GM12878 (cell line): ENCODE results near the gene CCDC198. TPM values are rescaled to one million over a fixed set of nuclear protein-coding genes. Genes with fewer than 3 reads are reported as not detected.

Experiments used
- ATAC-seq: fragments of 200-7000 bp; cut with Tn5 transposase; 3 replicates; pipeline ENCODE4 v1.9.1; 2020; ENCODE audit warnings: mild to moderate bottlenecking, moderate library complexity
- BruUV-seq: library from RNA; stranded (reverse); fragments of 400-500 nt; replicated peaks from 2 replicates; lab custom pipeline; 2021; lab: Mats Ljungman, UMichigan
- CTCF ChIA-PET: fragments of 300-600 bp; sonication (Branson Sonifier 250); formaldehyde crosslinking; extraction: SDS; loops from one replicate; lab custom pipeline; 2021; ENCODE audit warnings: inconsistent platforms; lab: Yijun Ruan, JAX
- POLR2A ChIA-PET: fragments of 350-600 bp; formaldehyde crosslinking; extraction: SDS; loops from one replicate; lab custom pipeline; 2021; ENCODE audit warnings: inconsistent platforms; lab: Charles Lee
- RAD21 ChIA-PET: fragments of 300-600 bp; sonication (Branson Sonifier 250); formaldehyde crosslinking; loops from one replicate; lab custom pipeline; 2023; ENCODE audit warnings: antibody characterized with exemption; ENCODE audit not compliant: unreplicated experiment; lab: Charles Lee
- SMC1A ChIA-PET: fragments of 300-600 bp; sonication (Branson Sonifier 250); formaldehyde crosslinking; loops from one replicate; lab custom pipeline; 2023; ENCODE audit not compliant: unreplicated experiment, uncharacterized antibody; lab: Charles Lee
- DNase-seq: peaks from one replicate; pipeline ENCODE4 v3.0.0-alpha.2; 2011; ENCODE audit warnings: low read depth, low spot score
- FAIRE-seq: peaks from 3 replicates; lab custom pipeline; 2011; peaks lifted over from hg19 to GRCh38; lab: Jason Lieb, UNC
- H2AFZ ChIP-seq: 2 replicates; pipeline ENCODE4 v1.6.0; 2011; ENCODE audit warnings: low read depth, low read length, control low read depth; ENCODE audit not compliant: control insufficient read depth
- H3K27ac ChIP-seq: 2 replicates; pipeline ENCODE4 v1.5.1; 2011; ENCODE audit warnings: control low read depth; ENCODE audit not compliant: control insufficient read depth, insufficient read depth
- H3K27me3 ChIP-seq, 2 experiments: replicated peaks in 1 of 2; 2 replicates each; pipeline versions ENCODE4 v1.6.0 to v1.6.1; 2011; ENCODE audit warnings: low read length in 1 of 2; ENCODE audit not compliant: control insufficient read depth in 2 of 2, insufficient read depth in 2 of 2
- H3K36me3 ChIP-seq, 2 experiments: 2 replicates each; pipeline ENCODE4 v1.5.1; 2011; ENCODE audit warnings: low read length in 1 of 2; ENCODE audit not compliant: control insufficient read depth in 2 of 2, insufficient read depth in 2 of 2
- H3K4me1 ChIP-seq: 2 replicates; pipeline ENCODE4 v1.6.1; 2011; ENCODE audit warnings: mild to moderate bottlenecking, low read length, moderate library complexity, mixed read lengths; ENCODE audit not compliant: control insufficient read depth, insufficient read depth
- H3K4me2 ChIP-seq: 2 replicates; pipeline ENCODE4 v1.6.0; 2011; ENCODE audit warnings: control low read depth; ENCODE audit not compliant: control insufficient read depth, insufficient read depth
- H3K4me3 ChIP-seq: fragments of 200-600 bp; sonication (generic); 2 replicates; pipeline ENCODE4 v1.5.1; 2016
- H3K79me2 ChIP-seq: 2 replicates; pipeline ENCODE4 v1.6.0; 2011; ENCODE audit warnings: low read length; ENCODE audit not compliant: control insufficient read depth, insufficient read depth
- H3K9ac ChIP-seq: 2 replicates; pipeline ENCODE4 v1.8.0; 2011; ENCODE audit warnings: low read length, control low read depth, mixed read lengths; ENCODE audit not compliant: control insufficient read depth, insufficient read depth
- H3K9me3 ChIP-seq: replicated peaks from 3 replicates; pipeline ENCODE4 v1.5.1; 2011; ENCODE audit warnings: mild to moderate bottlenecking, low read length; ENCODE audit not compliant: control insufficient read depth, insufficient read depth
- H4K20me1 ChIP-seq: 2 replicates; pipeline ENCODE4 v1.6.0; 2011; ENCODE audit not compliant: control insufficient read depth, insufficient read depth
- SIN3A ChIP-seq: IDR thresholded peaks from 2 replicates; pipeline ENCODE4 v1.6.1; 2012; ENCODE audit warnings: low read depth, low read length, improper control_type of control experiment
- SP1 ChIP-seq: IDR thresholded peaks from one replicate; pipeline ENCODE4 v1.6.1; 2011; ENCODE audit warnings: low read depth, low read length
- ZBTB33 ChIP-seq: fragments of 450-650 bp; IDR thresholded peaks from 2 replicates; pipeline ENCODE4 v1.6.1; 2017; ENCODE audit warnings: mild to moderate bottlenecking
- WGBS: methylation state at CpG from one replicate; pipeline ENCODE4 v1.1.6; 2016; ENCODE audit warnings: low lambda C conversion rate; ENCODE audit not compliant: insufficient replicate concordance, insufficient coverage; ENCODE audit errors: missing lambda C conversion rate; 5-methylcytosine and 5-hydroxymethylcytosine counted together
- in situ Hi-C: fragments of 300-500 bp; cut with MboI; formaldehyde crosslinking; loops from 9 replicates; pipeline ENCODE4 v1.14.3; 2018; ENCODE audit warnings: mixed read lengths
- intact Hi-C: fragments of 100-400 bp; cut with micrococcal nuclease; formaldehyde crosslinking; loops from one replicate; pipeline ENCODE4 v1.14.2; 2022; ENCODE audit not compliant: unreplicated experiment
- polyA plus RNA-seq, 11 experiments: library from polyadenylated mRNA; depleted of rRNA in 4 of 11; unstranded in 6 of 11; stranded (reverse) in 5 of 11; fragments of >200 nt; fragmentation: Nextera tagmentation in 4 of 11; fragmentation: Illumina TruSeq in 1 of 11; extraction: Ambion mirVana in 4 of 11; extraction: Trizol in 1 of 11; gene quantifications; 1 replicate in 1 of 11; 2 replicates in 10 of 11; pipeline versions ENCODE4 v1.2.1 to v1.2.3, GENCODE V29; 2011 to 2016; ENCODE audit warnings: inconsistent platforms in 2 of 11, missing spikeins in 2 of 11, low read depth in 1 of 11
- total RNA-seq, 4 experiments: library from RNA; depleted of rRNA in 3 of 4; stranded (reverse); fragments of >200 nt in 3 of 4; fragmentation: Illumina TruSeq in 1 of 4; extraction: Trizol in 1 of 4; gene quantifications; 2 replicates each; pipeline versions ENCODE4 v1.2.1 to v1.2.3, GENCODE V29; 2013 to 2021
- TF ChIP-seq, protein P1 (sequence below): IDR thresholded peaks from 2 replicates; pipeline ENCODE4 v1.6.1; 2012; ENCODE audit warnings: improper control_type of control experiment, low read depth, low read length; ENCODE audit not compliant: insufficient replicate concordance

CCDC198 gene
- total and polyA plus RNA-seq, 10 of the 15 experiments (the other 5 are each of a cell fraction or from before 2014, with no cell fraction given), result 1.3 to 12.5 (median 2.3) TPM

DNA sequence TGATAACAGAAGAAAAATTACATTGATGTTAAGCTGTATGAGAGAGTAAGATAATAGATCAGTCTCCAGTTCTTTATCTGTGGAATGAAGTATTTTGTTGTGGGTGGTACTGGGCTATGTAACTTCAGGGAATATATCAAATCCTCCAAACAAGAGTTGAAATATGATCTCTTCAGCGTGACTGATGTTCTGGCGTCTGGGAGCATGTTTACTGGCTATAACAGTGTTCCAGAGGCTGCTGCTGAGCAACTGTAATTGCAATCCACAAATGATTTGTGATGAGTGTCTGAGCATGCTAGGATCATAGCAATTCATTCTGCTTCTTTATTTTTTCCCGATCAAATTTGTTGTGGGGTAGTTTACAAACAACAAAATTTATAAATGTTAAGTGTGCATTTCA is 18.6 kb upstream of the CCDC198 start (continued):
- TF ChIP-seq, protein P1, sequence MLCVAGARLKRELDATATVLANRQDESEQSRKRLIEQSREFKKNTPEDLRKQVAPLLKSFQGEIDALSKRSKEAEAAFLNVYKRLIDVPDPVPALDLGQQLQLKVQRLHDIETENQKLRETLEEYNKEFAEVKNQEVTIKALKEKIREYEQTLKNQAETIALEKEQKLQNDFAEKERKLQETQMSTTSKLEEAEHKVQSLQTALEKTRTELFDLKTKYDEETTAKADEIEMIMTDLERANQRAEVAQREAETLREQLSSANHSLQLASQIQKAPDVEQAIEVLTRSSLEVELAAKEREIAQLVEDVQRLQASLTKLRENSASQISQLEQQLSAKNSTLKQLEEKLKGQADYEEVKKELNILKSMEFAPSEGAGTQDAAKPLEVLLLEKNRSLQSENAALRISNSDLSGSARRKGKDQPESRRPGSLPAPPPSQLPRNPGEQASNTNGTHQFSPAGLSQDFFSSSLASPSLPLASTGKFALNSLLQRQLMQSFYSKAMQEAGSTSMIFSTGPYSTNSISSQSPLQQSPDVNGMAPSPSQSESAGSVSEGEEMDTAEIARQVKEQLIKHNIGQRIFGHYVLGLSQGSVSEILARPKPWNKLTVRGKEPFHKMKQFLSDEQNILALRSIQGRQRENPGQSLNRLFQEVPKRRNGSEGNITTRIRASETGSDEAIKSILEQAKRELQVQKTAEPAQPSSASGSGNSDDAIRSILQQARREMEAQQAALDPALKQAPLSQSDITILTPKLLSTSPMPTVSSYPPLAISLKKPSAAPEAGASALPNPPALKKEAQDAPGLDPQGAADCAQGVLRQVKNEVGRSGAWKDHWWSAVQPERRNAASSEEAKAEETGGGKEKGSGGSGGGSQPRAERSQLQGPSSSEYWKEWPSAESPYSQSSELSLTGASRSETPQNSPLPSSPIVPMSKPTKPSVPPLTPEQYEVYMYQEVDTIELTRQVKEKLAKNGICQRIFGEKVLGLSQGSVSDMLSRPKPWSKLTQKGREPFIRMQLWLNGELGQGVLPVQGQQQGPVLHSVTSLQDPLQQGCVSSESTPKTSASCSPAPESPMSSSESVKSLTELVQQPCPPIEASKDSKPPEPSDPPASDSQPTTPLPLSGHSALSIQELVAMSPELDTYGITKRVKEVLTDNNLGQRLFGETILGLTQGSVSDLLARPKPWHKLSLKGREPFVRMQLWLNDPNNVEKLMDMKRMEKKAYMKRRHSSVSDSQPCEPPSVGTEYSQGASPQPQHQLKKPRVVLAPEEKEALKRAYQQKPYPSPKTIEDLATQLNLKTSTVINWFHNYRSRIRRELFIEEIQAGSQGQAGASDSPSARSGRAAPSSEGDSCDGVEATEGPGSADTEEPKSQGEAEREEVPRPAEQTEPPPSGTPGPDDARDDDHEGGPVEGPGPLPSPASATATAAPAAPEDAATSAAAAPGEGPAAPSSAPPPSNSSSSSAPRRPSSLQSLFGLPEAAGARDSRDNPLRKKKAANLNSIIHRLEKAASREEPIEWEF, result no peak
- TF ChIP-seq, all 136 proteins: peak for 0

DNA sequence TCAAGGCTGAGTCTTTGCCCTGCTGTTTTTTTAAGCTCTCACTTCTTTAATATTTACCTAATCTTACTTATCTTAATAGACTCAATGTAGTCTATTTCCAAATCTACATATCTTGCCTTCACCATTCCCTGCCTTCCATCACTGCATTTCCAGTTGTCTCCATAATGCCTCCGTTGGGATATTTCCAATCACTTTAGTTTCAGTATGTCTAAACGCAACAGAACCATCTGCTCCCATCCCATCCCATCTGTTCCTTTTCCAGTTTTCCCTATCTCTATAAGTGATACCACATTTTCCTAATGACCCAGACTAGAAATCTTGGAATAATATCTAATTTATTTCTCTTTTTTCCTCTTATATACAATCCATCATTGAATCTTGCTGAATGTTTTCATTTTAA is 15.1 kb upstream of the CCDC198 start:
- no peak for DNase-seq

More for the DNA sequence above, 15.1 kb upstream of the CCDC198 start:
- no TSS peak for BruUV-seq
- 8% methylated on average over 2 of the region's 2 CpGs for WGBS
- ChIA-PET RAD21 (no interaction called here), CTCF (interaction anchor here (1.4 kb wide), 1 partner anchor 18 kb away, joined by 6 read pairs; no protein-coding TSS in a partner anchor), SMC1A (interaction anchor here (1.0 to 1.6 kb wide), 2 partner anchors 18 to 24 kb away, joined by 4 to 5 read pairs; no protein-coding TSS in a partner anchor)
- Histone ChIP-seq H3K9ac (no peak overlapping the region), H3K9me3 (no peaks in the 10 kb centered on the region), H3K4me3 (no peak overlapping the region), H2AFZ (no peak overlapping the region), H3K4me2 (no peak overlapping the region), H3K79me2 (no peaks in the 10 kb centered on the region)
- intact Hi-C loops, result no loop called here
- no peak for TF ChIP-seq SP1
- no peak for TF ChIP-seq SIN3A
- TF ChIP-seq ZBTB33, result no peak
- TF ChIP-seq, all 136 proteins: peak for 0
- FAIRE-seq (no peak), ATAC-seq (no peak)
- in situ Hi-C loops, result no loop called here
- no peaks in the 10 kb centered on the region for H4K20me1 ChIP-seq
- H3K27me3 ChIP-seq, result no peaks in the 10 kb centered on the region; a peak in 1 of 4 replicates
- no peaks in the 10 kb centered on the region for H3K4me1 ChIP-seq
- POLR2A ChIA-PET, result interaction anchor here (0.6 kb wide), 1 partner anchor 1147 kb away, joined by 3 read pairs; no protein-coding TSS in a partner anchor
- no peaks in the 10 kb centered on the region for H3K36me3 ChIP-seq
- H3K27ac ChIP-seq, result no peak overlapping the region
